Nucleus accumbens (tissue), 56 donors: ENCODE measurements around the gene OR8B8.
"Not testable (repeated sequence)": the region's sequence is repeated elsewhere in the genome, so short reads cannot be mapped to it uniquely, and the experiment has no call there.

Experiments
- DNase-seq, 56 donors: peaks; one replicate each; lab custom pipeline; 2025; lab: John Stamatoyannopoulos, UW

OR8B8 gene, protein sequence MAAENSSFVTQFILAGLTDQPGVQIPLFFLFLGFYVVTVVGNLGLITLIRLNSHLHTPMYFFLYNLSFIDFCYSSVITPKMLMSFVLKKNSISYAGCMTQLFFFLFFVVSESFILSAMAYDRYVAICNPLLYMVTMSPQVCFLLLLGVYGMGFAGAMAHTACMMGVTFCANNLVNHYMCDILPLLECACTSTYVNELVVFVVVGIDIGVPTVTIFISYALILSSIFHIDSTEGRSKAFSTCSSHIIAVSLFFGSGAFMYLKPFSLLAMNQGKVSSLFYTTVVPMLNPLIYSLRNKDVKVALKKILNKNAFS

DNA sequence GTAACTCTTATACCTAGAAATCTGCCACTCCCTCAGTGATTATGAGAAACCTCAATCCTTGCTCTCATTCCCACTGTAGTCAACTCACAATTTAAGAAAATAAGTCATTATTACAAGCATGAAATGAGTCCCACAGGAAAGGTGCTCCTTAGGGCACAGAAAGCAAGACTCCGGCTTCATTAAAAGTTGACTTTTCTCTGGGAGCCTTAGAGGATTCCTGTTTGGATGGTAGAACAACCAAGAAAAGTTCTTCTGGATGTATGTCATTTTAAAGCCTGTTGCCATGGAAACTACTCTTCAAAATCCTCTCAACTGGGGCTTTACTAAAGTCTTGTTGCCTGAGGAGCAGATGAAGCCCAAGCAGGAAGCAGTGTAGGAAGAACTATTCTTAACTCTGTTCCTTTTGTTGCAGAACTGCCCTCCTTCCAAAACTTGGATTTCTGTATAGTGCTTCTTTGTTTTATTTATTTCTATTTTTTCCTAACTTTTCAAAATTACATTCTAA, at the start of gene OR8B8:
OR8B8 (minus strand) TSS at position 51 of the 505 bp plus-strand sequence. CDS start 4,611 bp downstream, outside the sequence.
- no peak for DNase-seq

DNA sequence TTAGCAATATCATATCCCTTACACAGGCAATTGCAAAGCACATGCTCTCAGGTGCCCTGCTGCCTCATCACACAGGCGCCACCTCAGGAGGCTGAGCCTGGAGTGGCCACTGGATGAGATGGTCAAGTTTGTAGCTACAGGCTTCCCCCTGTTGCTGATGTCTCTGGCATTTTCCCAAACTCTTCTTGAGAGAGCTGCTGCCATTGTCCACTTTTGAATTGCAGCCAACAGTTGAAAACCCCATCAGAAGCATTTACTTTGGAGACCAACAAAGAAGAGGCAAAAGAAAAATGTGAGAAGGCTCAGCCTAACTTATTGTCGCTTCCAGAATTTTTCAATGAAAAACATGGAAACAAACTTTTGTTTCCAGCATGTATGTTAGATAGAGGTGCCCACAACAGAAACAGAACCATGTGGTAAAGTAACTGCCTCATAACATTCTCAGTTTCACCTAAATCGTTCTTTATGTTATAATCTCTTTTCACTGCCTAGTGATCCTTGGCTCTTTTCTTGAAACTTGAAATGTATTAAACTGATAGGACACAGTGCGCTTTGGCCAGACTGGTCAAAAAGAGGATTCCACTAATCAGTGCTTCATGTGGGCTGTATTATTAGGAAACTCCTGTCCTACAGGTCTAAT, 47.6 kb upstream of the OR8B8 start:
- DNase-seq, result no peak

DNA sequence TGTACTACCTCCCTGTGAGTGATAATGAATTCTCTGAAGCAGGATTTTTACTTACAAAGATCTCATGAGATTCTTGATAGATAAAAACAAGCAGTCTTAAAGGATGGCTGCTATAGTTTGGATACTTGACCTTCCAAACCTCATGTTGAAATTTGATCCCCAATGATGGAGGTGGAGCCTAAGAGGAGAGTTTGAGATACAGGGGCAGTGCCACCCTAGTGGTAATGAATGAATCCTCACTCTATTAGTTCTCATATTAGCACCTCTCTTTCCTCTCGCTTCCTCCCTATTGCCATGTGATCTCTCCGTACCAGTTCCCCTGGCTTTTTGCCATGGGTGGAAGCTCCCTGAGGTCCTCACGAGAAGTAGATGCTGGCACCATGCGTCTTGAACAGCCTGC, 37.9 kb upstream of the OR8B8 start:
- no peak for DNase-seq

DNA sequence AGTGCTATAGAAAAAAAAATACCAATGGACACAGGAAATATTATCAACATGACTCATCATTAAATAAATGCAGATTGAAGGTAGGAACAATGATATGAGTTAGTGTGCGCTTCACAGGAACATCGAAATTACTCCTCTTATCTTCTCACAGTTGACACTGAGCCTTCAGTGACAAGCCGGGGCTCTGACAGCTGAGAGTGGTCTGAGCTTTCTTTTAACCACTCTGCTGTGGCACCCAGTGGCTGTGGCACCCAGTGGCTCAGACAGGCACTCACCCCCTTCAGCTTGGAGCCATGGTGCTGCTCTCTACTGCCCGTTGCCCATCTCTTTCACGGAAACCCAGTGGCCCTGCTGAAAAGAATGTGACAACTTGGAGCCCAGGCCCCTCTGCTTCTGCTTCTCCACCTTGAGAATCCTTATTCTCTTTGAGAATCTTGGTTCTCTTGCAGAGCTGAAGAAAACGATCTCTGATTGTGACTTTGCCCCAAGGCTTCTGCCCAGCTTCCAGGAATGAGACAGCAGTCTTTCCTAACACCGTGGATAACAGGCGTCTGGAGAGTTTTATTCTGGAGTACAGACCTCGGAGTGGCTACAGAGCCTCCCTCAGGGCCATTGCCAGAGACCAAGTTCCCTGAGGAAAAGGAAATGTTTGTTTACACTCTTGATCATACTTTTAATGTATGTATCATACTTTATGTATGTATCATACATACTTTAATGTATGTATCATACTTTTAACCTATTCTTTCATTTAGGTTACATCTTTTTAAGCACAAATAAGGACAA, 37.1 kb upstream of the OR8B8 start:
- DNase-seq, result no peak

DNA sequence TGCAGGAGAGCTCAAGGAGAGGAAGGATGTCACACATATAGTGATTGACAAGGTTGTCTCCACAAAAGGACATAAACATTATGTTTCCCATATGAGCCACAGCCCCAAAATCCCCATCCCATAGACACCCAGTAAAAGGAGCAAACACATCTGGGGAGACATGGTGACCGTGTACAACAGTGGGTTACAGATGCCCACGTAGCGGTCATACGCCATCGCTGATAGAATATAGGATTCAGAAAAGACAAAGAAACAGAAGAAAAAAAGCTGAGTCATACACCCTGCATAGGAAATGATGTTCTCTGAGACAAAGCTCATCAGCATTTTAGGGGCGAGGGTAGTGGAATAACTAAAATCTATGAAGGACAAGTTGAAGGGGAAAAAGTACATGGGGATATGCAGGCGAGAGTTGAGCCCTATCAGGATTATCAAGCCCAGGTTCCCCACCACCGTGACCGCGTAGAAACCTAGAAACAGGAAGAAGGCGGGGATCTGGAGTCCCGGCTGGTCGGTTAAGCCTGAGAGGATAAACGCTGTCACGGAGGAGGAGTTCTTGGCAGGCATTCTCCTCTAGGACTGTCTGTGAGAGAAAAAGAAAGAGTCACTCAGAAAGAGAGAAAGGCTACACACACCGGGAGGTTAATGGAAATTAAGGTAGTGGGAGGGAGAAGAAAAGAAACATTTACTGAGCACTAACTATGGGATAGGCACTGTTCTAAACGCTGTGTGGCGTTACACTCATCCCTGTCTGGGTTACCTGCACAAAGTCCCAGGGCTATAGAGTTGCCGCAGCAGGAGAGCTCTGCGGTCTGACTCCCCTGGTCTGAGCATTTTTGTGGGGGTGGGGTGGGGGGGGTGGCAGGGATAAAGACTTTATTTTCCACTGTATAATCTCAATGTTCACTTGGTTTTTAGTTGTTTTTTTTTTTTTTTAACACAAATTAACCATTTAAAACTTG, 36.1 kb upstream of the OR8B8 start:
- DNase-seq, result peak in 9 of 56 donors; percentile 4 to 27 (median 15)

DNA sequence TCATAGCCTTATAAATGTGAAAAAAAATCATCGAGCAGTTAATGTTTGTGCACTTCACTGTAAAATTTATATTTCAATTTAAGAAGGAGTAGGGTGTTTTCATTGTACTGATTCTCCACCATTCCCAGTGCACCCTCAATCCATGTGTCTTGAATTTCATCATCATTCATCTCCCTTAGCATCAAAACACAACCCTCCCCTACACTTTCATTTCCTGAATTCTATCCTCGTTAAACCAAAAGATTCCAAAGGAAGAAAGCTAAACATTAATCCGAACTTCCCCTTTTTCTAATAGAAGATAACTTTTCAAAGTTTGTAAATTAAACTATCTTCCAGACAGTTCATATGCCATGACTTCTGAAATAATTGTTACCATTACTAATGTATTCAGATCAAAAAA, 34.1 kb upstream of the OR8B8 start:
- DNase-seq, result no peak

DNA sequence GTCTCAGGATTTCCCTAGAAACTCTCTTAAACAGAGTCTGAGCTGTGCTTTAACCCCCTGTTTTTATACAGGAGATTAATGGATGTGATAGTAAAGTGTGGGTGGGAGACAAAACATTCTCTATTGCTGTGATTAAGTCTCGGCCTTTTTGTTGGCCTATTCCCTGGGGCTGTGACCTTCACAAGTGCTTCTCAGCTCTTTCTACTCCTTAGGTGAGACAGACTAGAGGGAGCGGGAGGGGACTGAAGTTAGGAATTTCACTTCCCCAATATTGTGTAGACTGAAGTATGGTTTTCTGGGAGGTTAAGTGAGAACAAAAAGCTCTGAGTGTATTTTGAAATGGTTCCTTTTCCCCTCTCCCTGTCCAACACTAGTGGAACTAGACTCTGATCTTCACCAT, 29.8 kb upstream of the OR8B8 start:
- no peak for DNase-seq

DNA sequence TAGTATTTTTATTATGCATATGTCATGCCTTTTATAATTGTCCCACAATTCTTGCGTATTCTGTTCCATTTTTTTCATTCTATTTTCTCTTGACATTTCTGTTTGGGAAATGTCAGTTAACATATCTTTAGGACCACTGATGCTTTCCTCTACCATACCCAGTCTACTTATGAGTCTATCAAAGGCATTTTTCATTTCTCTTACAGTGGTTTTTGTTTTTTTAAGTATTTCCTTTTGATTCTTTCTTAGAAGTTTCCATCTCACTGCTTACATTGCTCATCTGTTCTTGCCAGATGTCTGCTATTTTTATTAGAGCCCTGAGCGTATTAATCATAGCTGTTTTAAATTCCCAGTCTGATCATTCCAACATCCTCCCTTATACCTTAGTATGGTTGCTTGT, 29.3 kb upstream of the OR8B8 start:
- DNase-seq, result no peak

DNA sequence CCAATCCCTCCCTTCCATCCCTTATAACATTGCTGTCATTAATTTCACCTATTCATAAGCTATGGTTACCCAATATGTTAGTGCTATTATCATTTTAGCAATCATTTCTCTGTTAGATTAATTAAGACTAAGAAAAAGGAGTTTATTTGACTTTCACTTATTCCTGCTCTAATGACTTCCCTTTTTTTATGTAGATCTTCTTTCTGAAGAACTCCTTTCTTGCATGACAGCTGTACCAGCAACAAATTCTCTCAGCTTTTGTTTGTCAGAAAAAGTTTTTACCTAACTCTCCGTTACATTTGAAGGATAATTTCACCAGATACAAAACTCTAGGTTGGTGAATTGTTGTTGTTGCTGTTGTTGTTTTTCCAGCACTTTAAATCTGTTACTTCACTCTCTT, 28.6 kb upstream of the OR8B8 start:
- DNase-seq, result no peak

DNA sequence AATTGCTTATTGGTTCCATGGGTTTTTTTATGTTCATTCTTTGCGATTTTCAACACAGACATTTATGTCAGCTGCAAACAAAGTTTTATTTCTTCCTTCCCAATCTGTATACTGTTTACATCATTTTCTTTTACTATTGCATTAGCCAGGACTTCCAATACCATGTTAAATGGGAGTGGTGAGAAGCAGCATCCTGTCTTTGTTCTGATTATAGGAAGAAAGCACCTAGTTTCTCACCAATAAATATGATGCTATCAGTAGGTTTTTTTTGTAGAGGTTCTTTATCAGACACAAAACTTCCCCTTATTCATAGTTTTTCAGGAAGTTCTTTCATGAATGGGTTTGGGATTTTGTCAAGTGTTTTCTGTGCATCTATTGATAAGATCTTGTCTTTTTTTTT, 28.0 kb upstream of the OR8B8 start:
- DNase-seq, result no peak

DNA sequence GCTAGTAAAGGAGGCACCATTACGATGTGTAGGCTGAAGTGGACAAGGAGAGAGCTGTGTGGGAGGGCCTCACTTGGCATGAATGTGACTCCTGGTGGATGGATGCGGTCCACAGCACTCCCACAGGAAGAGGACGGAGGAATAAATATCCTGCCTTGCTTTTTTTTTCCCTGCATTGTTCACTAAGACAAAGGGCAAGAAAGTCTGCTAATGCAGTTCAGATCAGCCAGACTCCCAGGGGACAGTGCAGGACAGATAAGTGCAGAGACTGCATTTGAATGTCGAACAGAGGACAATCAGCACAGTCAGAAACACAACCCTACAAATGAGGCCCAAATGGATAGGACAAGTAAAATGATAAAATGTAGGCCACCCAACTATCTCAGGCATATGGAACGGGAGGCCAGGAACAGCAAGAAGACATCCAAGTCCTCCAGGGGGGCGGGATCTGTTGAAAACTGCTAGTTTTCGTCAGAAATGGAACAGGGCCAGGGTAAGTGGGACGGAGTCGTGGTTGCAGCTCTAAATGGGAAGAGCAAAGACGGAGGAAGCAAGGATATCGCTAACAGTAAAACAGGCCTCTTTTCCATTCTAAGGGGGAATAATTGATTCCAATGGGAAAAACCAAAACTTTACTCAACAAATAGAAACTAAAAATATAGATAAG, 25.2 kb upstream of the OR8B8 start:
- DNase-seq, result no peak

DNA sequence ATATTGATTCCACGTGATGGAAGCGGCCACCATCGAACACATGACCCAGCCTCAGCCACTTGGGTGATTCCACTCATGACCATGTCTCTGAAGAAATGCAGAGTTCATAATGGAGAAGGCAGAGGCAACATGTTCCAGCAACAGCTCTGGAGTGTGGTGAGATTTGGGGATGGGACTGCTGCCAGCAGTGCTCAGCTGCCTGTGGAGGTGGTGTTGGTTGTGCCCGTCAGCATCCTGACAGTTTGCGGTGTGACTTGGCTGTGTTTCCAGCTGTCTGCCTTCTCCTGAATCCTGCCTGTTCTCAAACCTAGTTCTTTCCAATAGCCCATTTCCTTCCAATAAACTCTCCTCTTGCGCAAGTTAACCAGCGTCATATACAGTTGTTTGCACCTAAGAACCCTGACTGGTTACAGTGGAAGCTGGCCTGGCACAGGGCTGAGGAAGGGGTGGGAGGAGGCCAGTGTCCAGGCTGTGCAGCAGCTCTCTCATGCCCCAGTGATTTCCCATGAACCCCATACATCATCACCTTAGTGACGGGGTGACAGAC, 22.0 kb upstream of the OR8B8 start:
- DNase-seq, result no peak

DNA sequence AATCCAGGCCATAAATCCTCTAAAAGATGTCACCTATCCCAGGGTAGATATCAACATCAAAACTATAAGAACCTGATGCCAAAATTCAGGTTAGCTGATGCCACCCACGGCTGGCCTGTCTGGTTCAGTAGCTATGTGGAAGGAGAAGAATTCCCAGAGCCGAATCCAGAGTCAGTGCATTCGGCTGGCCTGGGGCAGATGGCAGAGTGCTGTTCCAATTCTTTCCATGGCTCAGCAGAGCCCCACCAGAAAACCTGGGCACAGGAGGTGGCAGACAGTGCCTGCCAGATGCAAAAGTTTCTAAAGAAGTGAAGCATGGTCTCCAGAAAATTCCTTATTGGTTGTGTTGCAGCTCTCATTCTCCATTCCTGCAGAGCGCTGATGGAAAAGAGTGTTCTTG, 19.9 kb upstream of the OR8B8 start:
- DNase-seq, result no peak

DNA sequence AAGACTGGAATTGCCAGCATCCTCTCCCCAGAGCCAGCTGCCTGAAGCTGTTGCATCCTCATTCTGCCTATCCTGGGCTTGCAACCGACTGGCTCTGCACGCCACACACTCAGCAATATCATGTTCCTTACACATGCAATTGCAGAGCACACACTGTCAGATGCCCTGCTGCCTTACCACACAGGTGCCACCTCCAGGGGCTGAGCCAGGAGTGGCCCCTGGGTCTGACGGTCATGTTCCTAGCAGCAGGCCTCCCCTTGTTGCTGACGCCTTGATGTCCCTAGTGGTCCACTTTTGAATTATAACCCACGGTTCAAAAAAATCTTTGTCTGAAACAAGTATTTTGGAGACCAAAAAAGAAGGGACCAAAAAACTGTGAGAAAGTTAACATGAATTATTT, 18.5 kb upstream of the OR8B8 start:
- no peak for DNase-seq

DNA sequence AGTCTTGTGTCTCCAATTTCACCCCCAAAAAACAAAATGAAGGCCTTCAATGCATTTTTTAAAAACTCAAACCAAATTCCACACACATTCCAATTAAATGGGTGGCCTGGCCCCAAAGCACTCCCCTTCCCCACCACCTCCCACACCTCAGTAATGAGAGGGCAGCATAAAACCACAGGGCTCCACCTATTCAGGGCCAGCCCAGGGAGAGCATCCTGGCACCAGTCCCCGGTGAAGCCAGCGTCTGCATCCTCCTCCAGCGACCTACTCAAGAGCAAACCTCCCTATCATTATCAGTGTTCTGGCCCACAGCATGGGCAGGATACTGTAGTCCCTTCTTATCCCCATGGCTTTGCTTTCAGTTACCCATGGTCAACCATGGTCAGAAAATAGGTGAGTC, 17.8 kb upstream of the OR8B8 start:
- no peak for DNase-seq

DNA sequence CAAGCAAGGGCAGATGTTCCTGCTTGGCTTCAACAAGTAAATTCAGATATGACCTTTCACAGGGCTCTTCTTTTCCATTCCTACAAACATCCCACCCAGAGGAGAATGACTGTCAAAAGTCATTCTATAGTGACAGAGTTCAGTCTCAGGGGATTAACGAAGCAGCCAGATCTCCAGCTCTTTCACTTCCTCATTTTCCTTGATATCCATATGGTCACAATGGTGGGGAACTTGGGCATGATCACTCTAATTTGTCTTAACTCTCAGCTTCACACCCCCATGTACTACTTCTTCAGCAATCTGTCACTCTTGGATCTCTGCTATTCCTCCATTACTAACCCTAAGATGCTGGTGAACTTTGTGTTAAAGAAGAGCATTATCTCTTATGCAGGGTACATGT, 15.0 kb upstream of the OR8B8 start:
- DNase-seq, result no peak

DNA sequence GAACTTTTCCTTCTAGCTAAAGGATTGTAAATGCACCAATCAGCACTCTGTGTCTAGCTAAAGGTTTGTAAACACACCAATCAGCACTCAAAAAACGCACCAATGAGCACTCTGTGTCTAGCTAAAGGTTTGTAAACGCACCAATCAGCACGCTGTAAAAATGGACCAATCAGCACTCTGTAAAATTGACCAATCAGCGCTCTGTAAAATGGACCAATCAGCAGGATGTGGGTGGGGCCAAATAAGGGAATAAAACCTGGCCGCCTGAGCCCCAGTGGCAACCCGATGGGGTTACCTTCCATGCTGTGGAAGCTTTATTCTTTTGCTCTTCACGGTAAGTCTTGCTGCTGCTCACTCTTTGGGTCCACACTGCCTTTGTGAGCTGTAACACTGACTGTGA, 13.9 kb upstream of the OR8B8 start:
- DNase-seq, result not testable (repeated sequence)

DNA sequence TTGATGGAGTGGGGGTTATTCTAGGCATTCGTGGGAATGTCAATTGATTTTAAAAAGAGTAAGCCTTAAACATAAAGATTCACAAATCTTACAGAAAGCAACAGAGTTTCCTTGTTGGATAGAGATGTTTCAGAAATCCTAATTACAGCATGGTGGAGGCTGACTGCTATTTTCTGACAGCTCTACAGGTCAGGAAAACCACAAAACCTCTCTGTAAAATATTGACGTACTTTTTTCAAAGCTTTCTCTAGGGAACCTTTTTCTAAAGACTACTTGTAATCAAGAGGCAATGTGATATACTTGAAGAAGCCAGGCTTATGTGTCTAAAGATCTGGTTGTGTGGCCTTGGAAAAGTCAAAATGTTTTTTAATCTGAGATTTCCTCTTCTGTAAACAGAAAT, 9.1 kb upstream of the OR8B8 start:
- no peak for DNase-seq

DNA sequence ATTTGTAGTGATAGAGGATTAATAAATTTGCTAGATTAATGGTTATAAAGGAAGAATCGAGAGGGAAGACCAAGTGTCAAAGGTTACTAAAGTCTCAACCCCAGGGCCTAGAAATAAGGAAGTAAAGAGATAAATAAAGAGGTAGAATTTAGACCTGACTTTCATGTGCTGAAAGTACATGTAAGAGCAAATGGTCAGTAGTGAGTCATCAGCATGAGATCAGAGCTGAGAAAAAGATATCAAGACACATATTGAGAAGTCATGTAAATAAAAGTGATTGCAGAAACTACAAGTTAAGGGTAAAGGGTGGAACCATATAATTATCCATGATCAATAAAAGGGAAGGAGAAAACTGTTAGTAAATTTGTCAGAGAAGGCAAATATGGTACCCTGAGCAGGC, 1.4 kb upstream of the OR8B8 start:
- DNase-seq, result no peak
